ENCODE measurements around the gene OR51B5. TPM values are rescaled to one million over a fixed set of nuclear protein-coding genes. Genes with fewer than 3 reads are reported as not detected.

Gene OR51B5
- total and polyA plus RNA-seq, 10 of the 15 experiments (the other 5 are each of a cell fraction or from before 2014, with no cell fraction given) = 0.04 to 2.1 (median 0.17) TPM; not detected in 6

DNA sequence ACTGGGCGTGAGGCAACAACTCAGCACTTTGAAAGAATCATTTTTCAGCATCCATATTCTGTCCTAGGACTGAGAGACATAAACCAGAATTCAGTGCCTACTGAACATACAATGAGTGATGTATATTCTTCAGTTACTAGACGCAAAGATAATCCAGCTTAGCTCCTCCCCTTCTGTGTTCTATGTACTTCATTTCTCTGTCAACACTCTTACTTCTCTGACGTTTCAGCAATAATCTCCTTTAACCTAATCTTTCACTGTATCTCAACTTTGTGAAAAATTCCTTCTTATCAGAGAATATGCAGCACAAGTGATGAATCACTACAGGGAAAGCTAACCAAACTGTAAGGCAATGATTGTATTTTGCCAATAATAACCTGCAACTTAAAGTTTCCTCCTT lies 2.5 kb upstream of the OR51B5 start:
- H3K4me2 ChIP-seq (ENCODE audit: control insufficient read depth, insufficient read depth) = no peak overlapping the region
- TF ChIP-seq, protein P1, sequence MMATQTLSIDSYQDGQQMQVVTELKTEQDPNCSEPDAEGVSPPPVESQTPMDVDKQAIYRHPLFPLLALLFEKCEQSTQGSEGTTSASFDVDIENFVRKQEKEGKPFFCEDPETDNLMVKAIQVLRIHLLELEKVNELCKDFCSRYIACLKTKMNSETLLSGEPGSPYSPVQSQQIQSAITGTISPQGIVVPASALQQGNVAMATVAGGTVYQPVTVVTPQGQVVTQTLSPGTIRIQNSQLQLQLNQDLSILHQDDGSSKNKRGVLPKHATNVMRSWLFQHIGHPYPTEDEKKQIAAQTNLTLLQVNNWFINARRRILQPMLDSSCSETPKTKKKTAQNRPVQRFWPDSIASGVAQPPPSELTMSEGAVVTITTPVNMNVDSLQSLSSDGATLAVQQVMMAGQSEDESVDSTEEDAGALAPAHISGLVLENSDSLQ (IDR thresholded peaks at IDR 0.05) = no peak
- TF ChIP-seq, protein P2, sequence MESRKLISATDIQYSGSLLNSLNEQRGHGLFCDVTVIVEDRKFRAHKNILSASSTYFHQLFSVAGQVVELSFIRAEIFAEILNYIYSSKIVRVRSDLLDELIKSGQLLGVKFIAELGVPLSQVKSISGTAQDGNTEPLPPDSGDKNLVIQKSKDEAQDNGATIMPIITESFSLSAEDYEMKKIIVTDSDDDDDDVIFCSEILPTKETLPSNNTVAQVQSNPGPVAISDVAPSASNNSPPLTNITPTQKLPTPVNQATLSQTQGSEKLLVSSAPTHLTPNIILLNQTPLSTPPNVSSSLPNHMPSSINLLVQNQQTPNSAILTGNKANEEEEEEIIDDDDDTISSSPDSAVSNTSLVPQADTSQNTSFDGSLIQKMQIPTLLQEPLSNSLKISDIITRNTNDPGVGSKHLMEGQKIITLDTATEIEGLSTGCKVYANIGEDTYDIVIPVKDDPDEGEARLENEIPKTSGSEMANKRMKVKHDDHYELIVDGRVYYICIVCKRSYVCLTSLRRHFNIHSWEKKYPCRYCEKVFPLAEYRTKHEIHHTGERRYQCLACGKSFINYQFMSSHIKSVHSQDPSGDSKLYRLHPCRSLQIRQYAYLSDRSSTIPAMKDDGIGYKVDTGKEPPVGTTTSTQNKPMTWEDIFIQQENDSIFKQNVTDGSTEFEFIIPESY (IDR thresholded peaks at IDR 0.05) = no peak
- no peak for TF ChIP-seq STAT3 (IDR thresholded peaks at IDR 0.05; ENCODE audit: low read depth, low read length)
- no peak for TF ChIP-seq DPF2 (IDR thresholded peaks at IDR 0.05)
- TF ChIP-seq BCL3 (IDR thresholded peaks at IDR 0.05; ENCODE audit: borderline replicate concordance, insufficient read depth, low read depth, low read length, poor library complexity, severe bottlenecking) = no peak
- TF ChIP-seq STAT1 (conservative IDR thresholded peaks at IDR 0.05) = no peak
- no peak for TF ChIP-seq CHD4 (IDR thresholded peaks at IDR 0.05)
- H4K20me1 ChIP-seq (ENCODE audit: control insufficient read depth, insufficient read depth) = no peaks in the 10 kb centered on the region
- intact Hi-C loops (cut with micrococcal nuclease; ENCODE audit: unreplicated experiment) = no loop called here
- FAIRE-seq (no peak), ATAC-seq (no peak), DNase-seq (ENCODE audit: low read depth, low spot score) (no peak)
- SMC1A ChIA-PET (ENCODE audit: uncharacterized antibody, unreplicated experiment) = interaction anchor here (0.7 to 1.4 kb wide), 2 partner anchors 20 to 25 kb away, joined by 3 read pairs; no protein-coding TSS in a partner anchor
- RAD21 ChIA-PET (ENCODE audit: unreplicated experiment) = no interaction called here
- no peak overlapping the region for H2AFZ ChIP-seq (ENCODE audit: control insufficient read depth, low read depth, low read length)
- H3K79me2 ChIP-seq (ENCODE audit: control insufficient read depth, insufficient read depth, low read length) = no peaks in the 10 kb centered on the region
- POLR2A ChIA-PET = no interaction called here
- no peak overlapping the region for H3K9ac ChIP-seq (ENCODE audit: control insufficient read depth, insufficient read depth, low read length)
- CTCF ChIA-PET = interaction anchor here (0.5 to 0.6 kb wide), 2 partner anchors 525 to 852 kb away, joined by 3 read pairs; partner anchors contain the start of gene OR51F2
- BruUV-seq (replicated peaks) = no TSS peak
- H3K9me3 ChIP-seq (replicated peaks; ENCODE audit: control insufficient read depth, insufficient read depth, low read length) = no peaks in the 10 kb centered on the region
- WGBS (ENCODE audit: insufficient coverage, insufficient replicate concordance, low lambda C conversion rate, missing lambda C conversion rate) = 5% methylated on average over 3 of the region's 3 CpGs
- no peaks in the 10 kb centered on the region for H3K27me3 ChIP-seq (replicated peaks in 1 of 2; ENCODE audit: control insufficient read depth in 2 of 2, insufficient read depth in 2 of 2, low read length in 1 of 2)
- H3K4me1 ChIP-seq (ENCODE audit: control insufficient read depth, insufficient read depth, low read length) = no peaks in the 10 kb centered on the region
- in situ Hi-C loops (cut with MboI) = loop anchor here (25.0 kb wide), 1 partner anchor 1484 kb away; the partner anchor contains the start of gene STIM1
- no peak overlapping the region for H3K4me3 ChIP-seq
- no peak overlapping the region for H3K27ac ChIP-seq (ENCODE audit: control insufficient read depth, insufficient read depth)
- H3K36me3 ChIP-seq (ENCODE audit: control insufficient read depth in 2 of 2, insufficient read depth in 2 of 2, low read length in 1 of 2) = no peaks in the 10 kb centered on the region

Measured in GM12878 (cell line).